HG03521 (cell line): Measurements from ENCODE around the gene TLR9.
A peak's percentile ranks its signal among the peaks of the same experiment; 100 is the strongest.

Source experiments
- ATAC-seq: cut with Tn5 transposase; IDR thresholded peaks from one replicate; pipeline ENCODE4 v1.9.1; 2021; ENCODE audit warnings: mild to moderate bottlenecking, moderate library complexity; ENCODE audit not compliant: unreplicated experiment

The TLR9 gene

GRCh38 chr3:52248165-52248541, 22.7 kb upstream of the TLR9 start:
- no peak for ATAC-seq

GRCh38 chr3:52247409-52248164, 22.1 kb upstream of the TLR9 start:
- no peak for ATAC-seq

GRCh38 chr3:52246728-52247408, 21.4 kb upstream of the TLR9 start:
- ATAC-seq, result no peak

GRCh38 chr3:52246264-52246620, 20.8 kb upstream of the TLR9 start:
- ATAC-seq, result no peak

- ATAC-seq, result no peak
These were observed 20.1 kb upstream of the TLR9 start, which contains the start of gene PPM1M for GRCh38 chr3:52245322-52246263. TSS of gene PPM1M (plus strand) at chr3:52245759. CDS start at chr3:52245825, 66 bp downstream.

- ATAC-seq, result no peak
These were observed 18.6 kb upstream of the TLR9 start for GRCh38 chr3:52243791-52244628.

- no peak for ATAC-seq
These were observed 16.6 kb upstream of the TLR9 start for GRCh38 chr3:52242039-52242438.

GRCh38 chr3:52240886-52241370, 15.5 kb upstream of the TLR9 start:
- ATAC-seq, result no peak

GRCh38 chr3:52240059-52240885, 14.8 kb upstream of the TLR9 start:
- no peak for ATAC-seq

- peak; percentile 82 for ATAC-seq
These were observed 13.6 kb upstream of the TLR9 start, which contains the start of gene TWF2 for GRCh38 chr3:52238761-52239701. TSS of gene TWF2 (minus strand) at chr3:52239158. CDS start at chr3:52239016, 142 bp downstream.

- no peak for ATAC-seq
These were observed 12.8 kb upstream of the TLR9 start for GRCh38 chr3:52238193-52238760.

GRCh38 chr3:52237657-52238172, 12.3 kb upstream of the TLR9 start:
- no peak for ATAC-seq

- no peak for ATAC-seq
These were observed 11.7 kb upstream of the TLR9 start for GRCh38 chr3:52237006-52237656.

GRCh38 chr3:52236424-52236886, 11.0 kb upstream of the TLR9 start:
- ATAC-seq, result no peak

- no peak for ATAC-seq
These were observed 9.3 kb upstream of the TLR9 start for GRCh38 chr3:52234516-52235447.

- ATAC-seq, result no peak
These were observed 8.5 kb upstream of the TLR9 start for GRCh38 chr3:52233968-52234367.
